H1 (cell line): ENCODE measurements around the gene CTSL. TPM values are rescaled to one million over a fixed set of nuclear protein-coding genes. Genes with fewer than 3 reads are reported as not detected.

Source experiments
- CTCF ChIA-PET: fragments of 300-600 bp; sonication (Branson Sonifier 250); formaldehyde crosslinking; loops from one replicate; lab custom pipeline; 2021; ENCODE audit not compliant: partially characterized antibody; lab: Charles Lee
- POLR2A ChIA-PET: fragments of 300-600 bp; sonication (Branson Sonifier 250); formaldehyde crosslinking; loops from one replicate; lab custom pipeline; 2021; ENCODE audit warnings: inconsistent platforms; ENCODE audit not compliant: partially characterized antibody; lab: Charles Lee
- DNase-seq, 2 experiments: peaks; one replicate each; pipeline versions ENCODE4 v3.0.0 to v3.0.0-alpha.2; 2010 to 2022; ENCODE audit warnings: low spot score in 2 of 2, low read depth in 1 of 2, mixed read lengths in 1 of 2
- FAIRE-seq: peaks from 2 replicates; lab custom pipeline; 2011; peaks lifted over from hg19 to GRCh38; lab: Jason Lieb, UNC
- H2AFZ ChIP-seq: 2 replicates; pipeline ENCODE4 v1.8.1; 2012; ENCODE audit warnings: low read length, inconsistent platforms
- H2AK5ac ChIP-seq: 2 replicates; pipeline ENCODE4 v1.6.1; 2013; ENCODE audit warnings: low read depth, low read length
- H2BK120ac ChIP-seq: replicated peaks from 2 replicates; pipeline ENCODE3; 2013; ENCODE audit warnings: low read depth, low read length, inconsistent platforms
- H2BK12ac ChIP-seq: 2 replicates; pipeline ENCODE4 v1.6.1; 2013; ENCODE audit warnings: low read depth, low read length
- H2BK15ac ChIP-seq: 2 replicates; pipeline ENCODE4 v1.6.1; 2013; ENCODE audit warnings: low read length
- H2BK20ac ChIP-seq: 2 replicates; pipeline ENCODE4 v1.6.1; 2013; ENCODE audit warnings: low read length
- H2BK5ac ChIP-seq: 2 replicates; pipeline ENCODE4 v1.6.1; 2013; ENCODE audit warnings: low read depth, low read length
- H3K14ac ChIP-seq: 2 replicates; pipeline ENCODE4 v1.6.1; 2013; ENCODE audit warnings: inconsistent platforms; ENCODE audit not compliant: insufficient read length
- H3K18ac ChIP-seq: 2 replicates; pipeline ENCODE4 v1.6.1; 2013; ENCODE audit warnings: low read length; ENCODE audit errors: extremely low read depth
- H3K23ac ChIP-seq: 2 replicates; pipeline ENCODE4 v1.6.1; 2013; ENCODE audit warnings: inconsistent platforms; ENCODE audit not compliant: insufficient read length
- H3K23me2 ChIP-seq: 2 replicates; pipeline ENCODE4 v1.6.1; 2013; ENCODE audit warnings: low read depth, low read length
- H3K27ac ChIP-seq: 2 replicates; pipeline ENCODE4 v1.6.1; 2011; ENCODE audit warnings: low read depth, low read length, inconsistent platforms
- H3K27me3 ChIP-seq, 4 experiments: replicated peaks in 1 of 4; 1 replicate in 1 of 4; 2 replicates in 3 of 4; pipeline versions ENCODE4 v1.6.1 to v1.8.1; 2011 to 2013; ENCODE audit warnings: low read length in 3 of 4, mild to moderate bottlenecking in 3 of 4, inconsistent platforms in 2 of 4, mixed read lengths in 2 of 4, moderate library complexity in 1 of 4; ENCODE audit not compliant: control insufficient read depth in 3 of 4, insufficient read depth in 3 of 4; ENCODE audit errors: extremely low read depth in 1 of 4
- H3K36me3 ChIP-seq, 4 experiments: 2 replicates each; pipeline versions ENCODE4 v1.6.1 to v1.8.1; 2011 to 2013; ENCODE audit warnings: mild to moderate bottlenecking in 4 of 4, low read length in 3 of 4, moderate library complexity in 2 of 4, control low read depth in 1 of 4, inconsistent platforms in 1 of 4; ENCODE audit not compliant: insufficient read depth in 4 of 4, control insufficient read depth in 2 of 4
- H3K4ac ChIP-seq: replicated peaks from 2 replicates; pipeline ENCODE3; 2013; ENCODE audit warnings: low read length, low read depth, mixed read lengths, inconsistent platforms; ENCODE audit not compliant: insufficient read length
- H3K4me1 ChIP-seq, 4 experiments: replicated peaks in 1 of 4; 1 replicate in 1 of 4; 2 replicates in 3 of 4; pipeline versions ENCODE4 v1.6.1 to v1.8.1; 2011 to 2013; ENCODE audit warnings: low read length in 3 of 4, inconsistent platforms in 2 of 4, mixed read lengths in 1 of 4; ENCODE audit not compliant: insufficient read depth in 4 of 4, control insufficient read depth in 3 of 4
- H3K4me2 ChIP-seq, 2 experiments: 2 replicates each; pipeline versions ENCODE4 v1.6.1 to v1.8.1; 2011 to 2013; ENCODE audit warnings: low read depth in 2 of 2, low read length in 2 of 2, control low read depth in 1 of 2, inconsistent platforms in 1 of 2, mild to moderate bottlenecking in 1 of 2; ENCODE audit not compliant: insufficient read depth in 1 of 2
- H3K4me3 ChIP-seq, 4 experiments: fragments of 200-600, 300-600 bp in 1 of 4; sonication (generic), shearing (Covaris generic), sonication (Bioruptor Twin) in 1 of 4; 2 replicates each; pipeline versions ENCODE4 v1.5.1 to v1.8.1; 2011 to 2016; ENCODE audit warnings: low read length in 4 of 4, low read depth in 3 of 4, control low read depth in 2 of 4, inconsistent platforms in 2 of 4, mild to moderate bottlenecking in 2 of 4, mixed read lengths in 1 of 4, moderate library complexity in 1 of 4; ENCODE audit not compliant: insufficient read depth in 2 of 4; ENCODE audit errors: extremely low read depth in 1 of 4
- H3K56ac ChIP-seq: replicated peaks from 2 replicates; pipeline ENCODE3; 2013; ENCODE audit warnings: low read depth, mild to moderate bottlenecking, mixed read lengths, low read length, inconsistent platforms; ENCODE audit not compliant: insufficient read length
- H3K79me1 ChIP-seq: 2 replicates; pipeline ENCODE4 v1.6.1; 2013; ENCODE audit warnings: low read depth, low read length, control low read depth
- H3K79me2 ChIP-seq, 2 experiments: 2 replicates each; pipeline versions ENCODE4 v1.6.1 to v1.8.1; 2012 to 2013; ENCODE audit warnings: low read length in 2 of 2, mild to moderate bottlenecking in 2 of 2, inconsistent platforms in 1 of 2; ENCODE audit not compliant: insufficient read depth in 2 of 2, control insufficient read depth in 1 of 2
- H3K9ac ChIP-seq, 4 experiments: replicated peaks in 1 of 4; 1 replicate in 1 of 4; 2 replicates in 3 of 4; pipeline versions ENCODE4 v1.6.1 to v1.8.1; 2011 to 2013; ENCODE audit warnings: low read depth in 3 of 4, low read length in 3 of 4, control low read depth in 2 of 4, mild to moderate bottlenecking in 2 of 4, moderate library complexity in 2 of 4, inconsistent platforms in 1 of 4; ENCODE audit errors: extremely low read depth in 1 of 4
- H3K9me3 ChIP-seq, 2 experiments: 2 replicates each; pipeline versions ENCODE4 v1.6.1 to v1.8.1; 2012 to 2013; ENCODE audit warnings: mild to moderate bottlenecking in 2 of 2, moderate library complexity in 2 of 2, control low read depth in 1 of 2, inconsistent platforms in 1 of 2, low read depth in 1 of 2, low read length in 1 of 2, mixed read lengths in 1 of 2; ENCODE audit not compliant: insufficient read depth in 2 of 2
- H4K20me1 ChIP-seq, 2 experiments: replicated peaks in 1 of 2; 2 replicates each; pipeline versions ENCODE3 to v1.8.1; 2011 to 2013; ENCODE audit warnings: inconsistent platforms in 2 of 2, low read length in 2 of 2, mild to moderate bottlenecking in 1 of 2; ENCODE audit not compliant: insufficient read depth in 2 of 2, control insufficient read depth in 1 of 2
- H4K5ac ChIP-seq: 2 replicates; pipeline ENCODE4 v1.6.1; 2013; ENCODE audit warnings: low read length, low read depth, mixed read lengths, inconsistent platforms; ENCODE audit not compliant: insufficient read length
- H4K8ac ChIP-seq: 2 replicates; pipeline ENCODE4 v1.8.0; 2013; ENCODE audit warnings: mild to moderate bottlenecking, moderate library complexity, low read length, inconsistent platforms; ENCODE audit not compliant: insufficient read depth; ENCODE audit errors: extremely low read depth
- H4K91ac ChIP-seq: replicated peaks from 2 replicates; pipeline ENCODE3; 2013; ENCODE audit warnings: low read length, mixed read lengths, inconsistent platforms; ENCODE audit not compliant: insufficient read length
- CREB1 ChIP-seq: IDR thresholded peaks from 2 replicates; pipeline ENCODE4 v1.6.1; 2012; ENCODE audit warnings: inconsistent platforms
- KDM4A ChIP-seq: IDR thresholded peaks from one replicate; pipeline ENCODE4 v1.7.1; 2012; ENCODE audit warnings: low read depth, mild to moderate bottlenecking, moderate library complexity, low read length, inconsistent platforms; ENCODE audit not compliant: severe bottlenecking
- KDM5A ChIP-seq: fragments of 200-600 bp; IDR thresholded peaks from 2 replicates; pipeline ENCODE4 v1.7.1; 2012; ENCODE audit warnings: mild to moderate bottlenecking, low read length, inconsistent platforms, mixed read lengths
- POLR2A ChIP-seq, 2 experiments: IDR thresholded peaks; 1 replicate in 1 of 2; 2 replicates in 1 of 2; pipeline ENCODE4 v1.6.1; 2011; ENCODE audit warnings: low read depth in 2 of 2, low read length in 2 of 2, mild to moderate bottlenecking in 2 of 2; ENCODE audit errors: control extremely low read depth in 1 of 2
- SP4 ChIP-seq: IDR thresholded peaks from 2 replicates; pipeline ENCODE4 v1.6.1; 2012; ENCODE audit warnings: low read length, inconsistent platforms
- YY1 ChIP-seq: IDR thresholded peaks from 2 replicates; pipeline ENCODE4 v1.6.1; 2011; ENCODE audit warnings: low read depth, mild to moderate bottlenecking, low read length
- WGBS, 2 experiments: shearing (Covaris generic) in 1 of 2; methylation state at CpG; one replicate each; pipeline versions ENCODE4 v1.1.6 to v1.1.7; 2013 to 2015; ENCODE audit warnings: low lambda C conversion rate in 2 of 2, mixed read lengths in 2 of 2, inconsistent platforms in 1 of 2, low coverage in 1 of 2, missing lambda C conversion rate in 1 of 2; ENCODE audit not compliant: insufficient replicate concordance in 2 of 2, insufficient coverage in 1 of 2, insufficient read length in 1 of 2; ENCODE audit errors: extremely low coverage in 1 of 2, missing lambda C conversion rate in 1 of 2; 5-methylcytosine and 5-hydroxymethylcytosine counted together
- polyA plus RNA-seq, 7 experiments: library from polyadenylated mRNA; depleted of rRNA in 3 of 7; stranded (reverse) in 5 of 7; unstranded in 2 of 7; fragments of >200 nt in 5 of 7; fragments of 200-250 nt in 2 of 7; gene quantifications; 1 replicate in 5 of 7; 2 replicates in 1 of 7; 4 replicates in 1 of 7; pipeline versions ENCODE4 v1.2.1 to v1.2.3, GENCODE V29; 2011 to 2013; ENCODE audit warnings: missing spikeins in 2 of 7, mixed read lengths in 2 of 7
- total RNA-seq: library from RNA; stranded (reverse); fragmentation: NEBNext Ultra II Directional; extraction: Animal tissue kit (Norgen Biotek cat#: 25700); gene quantifications from 2 replicates; pipeline ENCODE4 v1.2.1, GENCODE V29; 2021

Gene CTSL
- total and polyA plus RNA-seq, 2 of the 8 experiments (the other 6 are each of a cell fraction or from before 2014, with no cell fraction given) = 34.2 to 38.2 TPM

- Histone ChIP-seq H4K91ac (no peak overlapping the region), H2AK5ac (no peak overlapping the region), H3K4me3 (no peak overlapping the region), H4K5ac (no peak overlapping the region), H3K36me3 (peaks cover 0 to 6% (median 0%) of the 10 kb centered on the region in 4 experiments; a peak in 2 of 8 replicates), H3K23ac (no peak overlapping the region), H4K20me1 (no peaks in the 10 kb centered on the region), H3K56ac (no peak overlapping the region), H3K27me3 (no peaks in the 10 kb centered on the region), H3K4me1 (no peaks in the 10 kb centered on the region), H2BK5ac (no peak overlapping the region), H3K4ac (no peak overlapping the region), H3K79me2 (no peaks in the 10 kb centered on the region), H2AFZ (no peak overlapping the region), H3K4me2 (no peak overlapping the region), H3K9ac (no peak overlapping the region), H3K79me1 (no peaks in the 10 kb centered on the region), H2BK15ac (no peak overlapping the region), H3K14ac (no peak overlapping the region), H2BK12ac (no peak overlapping the region), H3K9me3 (no peaks in the 10 kb centered on the region), H3K23me2 (no peaks in the 10 kb centered on the region), H4K8ac (no peak overlapping the region), H2BK120ac (no peak overlapping the region), H3K18ac (no peak overlapping the region), H3K27ac (no peak overlapping the region), H2BK20ac (no peak overlapping the region)
- no peak for TF ChIP-seq YY1
- no peak for TF ChIP-seq KDM4A
- no peak for TF ChIP-seq POLR2A (IDR thresholded peaks at IDR 0.05; ENCODE audit: control extremely low read depth in 1 of 2, low read depth in 2 of 2, low read length in 2 of 2)
- TF ChIP-seq CREB1 = no peak
- no peak for TF ChIP-seq SP4
- TF ChIP-seq KDM5A = no peak
- no peak for FAIRE-seq
- DNase-seq = no peak
- 89% methylated on average over 2 of the region's 2 CpGs; no CpG with 5 or more reads in 1 of the 2 experiments for WGBS, 2 experiments
- ChIA-PET POLR2A (no interaction called here), CTCF (interaction anchor here (1.1 kb wide), 1 partner anchor 47 kb away, joined by 3 read pairs; no protein-coding TSS in a partner anchor)
Measured at GRCh38 chr9:87731321-87731720, 5.4 kb downstream of the CTSL start.
